Skin epidermis (tissue), 12 donors: Measurements from ENCODE around the gene RHOF.
"Not testable (repeated sequence)": the region's sequence is repeated elsewhere in the genome, so short reads cannot be mapped to it uniquely, and the experiment has no call there.

Experiments used
- H3K27ac ChIP-seq, 21 experiments: fragments of 200-600 bp; sonication (generic) in 11 of 21; one replicate each; pipeline ENCODE4 v1.5.0; 2020; ENCODE audit warnings: mild to moderate bottlenecking in 3 of 21, inconsistent platforms in 2 of 21, moderate library complexity in 2 of 21
- H3K4me3 ChIP-seq, 7 experiments: fragments of 200-600 bp; sonication (generic) in 2 of 7; one replicate each; pipeline ENCODE4 v1.5.0; 2020; ENCODE audit warnings: inconsistent platforms in 2 of 7, mild to moderate bottlenecking in 2 of 7, moderate library complexity in 1 of 7

The RHOF gene

GRCh38 chr12:121764808-121765207, 28.7 kb downstream of the RHOF start:
- Histone ChIP-seq H3K27ac (no peak overlapping the region), H3K4me3 (no peak overlapping the region)

DNA sequence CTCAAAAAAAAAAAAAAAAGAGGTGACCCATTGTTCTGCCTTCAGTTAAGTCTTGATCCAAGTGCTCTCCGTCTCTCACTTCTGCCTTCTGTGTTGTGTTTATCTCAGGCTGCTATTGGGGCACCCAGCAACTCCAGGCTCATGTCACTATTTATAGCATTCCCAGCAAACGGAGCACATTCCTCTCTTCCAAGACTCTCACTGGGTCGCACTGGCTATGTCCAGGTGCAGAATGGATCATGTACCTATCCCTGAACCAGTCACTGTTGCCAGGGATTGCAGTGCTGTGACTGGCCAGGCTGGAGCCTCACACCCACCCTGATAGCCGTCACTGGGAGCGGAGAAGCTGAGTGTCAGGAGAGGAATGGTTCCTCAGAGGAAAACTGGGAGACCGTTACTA, 31.2 kb downstream of the RHOF start:
- no peak overlapping the region for H3K27ac ChIP-seq

DNA sequence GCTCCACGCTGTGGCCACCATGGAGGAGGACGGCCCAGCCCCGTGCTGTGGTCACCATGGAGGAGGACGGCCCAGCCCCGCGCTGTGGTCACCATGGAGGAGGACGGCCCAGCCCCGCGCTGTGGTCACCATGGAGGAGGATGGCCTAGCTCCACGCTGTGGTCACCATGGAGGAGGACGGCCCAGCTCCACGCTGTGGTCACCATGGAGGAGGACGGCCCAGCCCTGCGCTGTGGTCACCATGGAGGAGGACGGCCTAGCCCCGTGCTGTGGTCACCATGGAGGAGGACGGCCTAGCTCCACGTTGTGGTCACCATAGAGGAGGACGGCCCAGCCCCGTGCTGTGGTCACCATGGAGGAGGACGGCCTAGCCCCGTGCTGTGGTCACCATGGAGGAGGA, 35.0 kb downstream of the RHOF start:
- not testable (repeated sequence) for H3K4me3 ChIP-seq, H3K27ac ChIP-seq

More for the DNA sequence above, 31.2 kb downstream of the RHOF start:
- H3K4me3 ChIP-seq: no peak overlapping the region

DNA sequence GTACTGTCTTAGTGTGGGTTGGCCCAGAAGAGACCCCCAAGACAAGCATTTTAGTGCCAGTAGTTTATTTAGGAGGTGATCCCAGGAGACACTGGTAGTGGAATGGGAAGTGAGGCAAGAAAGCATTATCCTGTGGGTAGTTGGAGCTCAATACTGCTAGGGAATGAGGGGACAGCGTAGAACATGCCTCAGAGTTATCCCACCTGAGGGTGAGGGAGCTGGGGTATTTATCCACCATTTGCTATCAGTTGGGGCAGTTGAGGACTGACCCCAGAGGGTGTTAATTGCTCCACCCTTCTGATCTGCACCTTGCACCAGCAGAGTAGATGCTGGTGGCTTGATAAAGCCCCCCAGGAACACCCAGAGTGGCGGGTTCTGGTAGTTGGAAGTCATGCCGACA, 37.9 kb downstream of the RHOF start:
- no peak overlapping the region for H3K4me3 ChIP-seq
- H3K27ac ChIP-seq: no peak overlapping the region

- no peak overlapping the region for H3K27ac ChIP-seq
- H3K4me3 ChIP-seq: no peak overlapping the region
Observed at GRCh38 chr12:121754836-121755235, 38.7 kb downstream of the RHOF start.

- Histone ChIP-seq H3K4me3 (no peak overlapping the region), H3K27ac (no peak overlapping the region)
Observed at GRCh38 chr12:121753844-121754264, 39.6 kb downstream of the RHOF start.

- Histone ChIP-seq H3K27ac (no peak overlapping the region), H3K4me3 (no peak overlapping the region)
Observed at GRCh38 chr12:121751749-121752351, 41.6 kb downstream of the RHOF start.

GRCh38 chr12:121751034-121751433, 42.5 kb downstream of the RHOF start:
- no peak overlapping the region for H3K4me3 ChIP-seq
- H3K27ac ChIP-seq: no peak overlapping the region

- no peak overlapping the region for H3K27ac ChIP-seq
- no peak overlapping the region for H3K4me3 ChIP-seq
Observed at GRCh38 chr12:121750507-121750955, 43.0 kb downstream of the RHOF start.

- Histone ChIP-seq H3K4me3 (no peak overlapping the region), H3K27ac (no peak overlapping the region)
Observed at GRCh38 chr12:121749267-121749666, 44.2 kb downstream of the RHOF start.

DNA sequence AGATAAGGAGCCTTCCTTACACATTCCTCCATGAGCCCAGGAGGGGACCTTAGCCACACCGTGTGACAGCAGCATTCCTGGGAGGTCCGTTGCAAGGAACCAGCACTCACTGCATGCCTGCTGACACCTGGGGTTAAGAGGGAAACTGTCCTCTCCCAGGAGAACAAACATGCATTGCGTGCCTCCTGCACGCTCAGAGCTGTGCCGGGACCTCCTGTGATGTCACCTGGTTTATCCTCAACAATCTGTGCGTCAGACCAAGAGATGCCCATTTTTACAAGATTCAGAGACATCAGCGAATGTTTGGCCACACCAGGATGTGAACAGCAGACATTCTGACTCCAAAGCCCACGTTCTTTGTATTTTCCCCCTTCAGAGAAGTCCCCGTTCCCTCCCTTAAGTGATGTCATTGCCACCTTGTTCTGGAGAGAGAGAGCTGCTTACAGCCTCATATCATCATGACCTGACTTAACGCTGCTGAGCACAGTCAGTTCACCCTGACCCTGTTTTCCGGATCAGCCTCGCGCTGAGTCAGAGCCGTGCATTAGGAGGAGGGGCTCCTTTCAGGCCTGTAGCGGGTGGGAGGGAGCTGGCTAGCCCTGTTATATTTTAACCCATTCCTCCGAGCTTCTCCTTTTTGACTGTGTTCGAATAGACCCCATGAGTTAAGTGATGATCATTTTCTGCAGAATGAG, 44.8 kb downstream of the RHOF start:
- Histone ChIP-seq H3K27ac (no peak overlapping the region), H3K4me3 (no peak overlapping the region)

DNA sequence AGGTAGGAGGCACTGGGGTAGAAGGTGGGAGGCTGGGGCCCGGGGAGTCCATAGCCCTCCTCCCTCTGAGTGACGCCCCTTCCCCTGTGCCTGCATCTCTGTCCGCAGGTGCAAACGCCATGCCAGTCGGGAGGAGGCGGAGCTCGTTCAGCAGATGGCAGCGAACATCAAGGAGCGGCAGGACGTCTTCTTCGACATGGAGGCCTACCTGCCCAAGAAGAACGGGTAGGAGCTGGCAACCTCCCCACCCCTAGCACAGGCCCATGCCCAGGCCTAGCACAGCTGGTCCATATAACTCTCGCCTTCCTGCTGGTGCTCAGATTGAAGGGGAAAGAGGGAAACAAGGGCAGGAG, 45.3 kb downstream of the RHOF start:
- Histone ChIP-seq H3K4me3 (no peak overlapping the region), H3K27ac (no peak overlapping the region)

- H3K27ac ChIP-seq: not testable (repeated sequence)
Observed at GRCh38 chr12:121745545-121745944, 47.9 kb downstream of the RHOF start.

DNA sequence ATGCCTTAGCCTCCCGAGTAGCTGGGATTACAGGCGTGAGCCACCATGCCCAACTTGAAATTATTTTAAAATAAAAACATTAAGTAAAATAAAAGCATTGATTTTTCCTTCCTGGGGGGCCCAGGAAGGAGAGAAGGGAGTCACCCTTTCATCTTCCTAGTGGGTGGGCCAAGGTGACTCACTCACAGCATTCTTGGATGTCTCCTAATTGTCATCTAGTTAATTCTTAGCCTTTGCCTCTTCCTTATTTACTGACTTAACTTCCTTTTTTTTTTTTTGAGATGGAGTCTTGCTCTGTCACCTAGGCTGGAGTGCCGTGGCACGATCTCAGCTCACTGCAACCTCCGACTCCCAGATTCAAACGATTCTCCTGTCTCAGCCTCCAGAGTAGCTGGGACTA, 51.7 kb downstream of the RHOF start:
- no peak overlapping the region for H3K4me3 ChIP-seq
- H3K27ac ChIP-seq: no peak overlapping the region

More at GRCh38 chr12:121745545-121745944, 47.9 kb downstream of the RHOF start:
- not testable (repeated sequence) for H3K4me3 ChIP-seq

DNA sequence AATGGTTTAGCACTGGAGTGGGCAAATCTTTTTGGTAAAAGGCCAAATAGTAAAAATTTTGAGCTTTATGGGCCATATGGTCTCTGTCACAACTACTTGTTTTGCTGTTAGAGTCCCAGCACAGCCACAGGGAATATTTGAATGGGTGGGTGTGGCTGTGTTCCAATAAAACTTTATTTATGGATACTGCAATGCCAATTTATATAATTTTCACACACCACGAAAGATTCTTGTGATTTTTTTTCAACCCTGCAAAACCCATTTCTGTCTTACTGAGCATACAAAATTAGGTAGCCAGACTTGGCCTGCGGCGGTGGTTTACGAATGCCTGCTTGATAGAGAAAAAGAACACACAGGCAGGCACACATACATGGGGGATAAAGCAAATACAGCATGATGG, 52.6 kb downstream of the RHOF start:
- Histone ChIP-seq H3K27ac (no peak overlapping the region), H3K4me3 (no peak overlapping the region)

GRCh38 chr12:121738340-121738858, 55.1 kb downstream of the RHOF start:
- H3K27ac ChIP-seq: no peak overlapping the region
- no peak overlapping the region for H3K4me3 ChIP-seq

DNA sequence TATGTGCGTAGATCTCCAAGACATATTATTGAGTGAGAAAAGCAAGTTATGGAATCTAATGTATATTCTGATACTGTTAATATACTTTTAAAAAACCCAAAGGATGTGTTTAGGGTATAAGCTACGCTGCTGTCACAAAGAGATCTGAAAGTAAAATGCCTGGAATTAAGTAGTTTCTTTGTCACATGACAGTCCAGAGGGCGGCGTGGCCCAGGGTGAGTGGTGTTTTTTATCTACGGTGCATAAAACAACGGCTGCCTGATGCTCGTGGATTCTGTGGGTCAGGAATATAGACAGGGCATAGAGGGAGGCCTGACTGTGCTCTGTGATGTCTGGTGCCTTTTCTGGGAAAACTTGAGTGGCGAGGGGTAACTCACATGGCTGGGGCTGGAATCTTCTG, 59.6 kb downstream of the RHOF start:
- H3K4me3 ChIP-seq: no peak overlapping the region
- H3K27ac ChIP-seq: no peak overlapping the region

DNA sequence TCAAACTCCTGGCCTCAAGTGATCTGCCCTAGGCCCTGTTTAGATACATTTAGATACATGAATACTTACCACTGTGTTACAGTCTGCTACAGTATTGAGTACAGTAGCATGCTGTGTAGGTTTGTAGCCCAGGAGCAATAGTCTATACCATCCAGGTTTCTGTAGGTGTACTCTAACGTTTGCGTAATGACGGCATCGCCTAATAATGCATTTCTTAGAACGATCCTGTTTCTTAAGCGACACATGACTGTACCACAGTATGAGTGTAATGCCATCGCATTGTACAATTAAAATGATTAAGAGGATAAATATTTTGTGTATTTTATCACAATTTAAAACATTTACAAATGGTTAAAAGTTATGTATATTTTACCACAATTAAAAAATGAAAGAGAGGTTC, 62.0 kb downstream of the RHOF start:
- no peak overlapping the region for H3K27ac ChIP-seq
- no peak overlapping the region for H3K4me3 ChIP-seq

DNA sequence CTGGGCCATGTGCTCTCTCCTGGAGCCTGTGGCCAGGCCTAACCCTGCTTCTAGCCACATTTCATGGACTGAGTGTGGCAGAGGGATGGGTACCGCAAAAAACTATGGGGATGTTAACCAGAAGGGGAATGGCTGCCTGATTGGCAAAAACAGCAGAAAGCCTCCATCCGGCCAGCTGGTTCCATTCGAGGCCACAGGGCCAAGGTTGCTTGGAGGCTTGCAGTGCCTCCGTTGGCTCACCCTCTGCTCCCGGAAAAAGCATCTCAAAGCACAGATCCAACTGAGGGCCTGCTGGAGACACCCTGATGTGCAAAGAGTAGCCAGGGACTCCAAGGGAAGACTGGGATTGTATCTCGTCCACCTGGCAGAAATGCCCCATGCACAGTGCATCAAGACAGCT, 64.5 kb downstream of the RHOF start:
- Histone ChIP-seq H3K27ac (no peak overlapping the region), H3K4me3 (no peak overlapping the region)
